ENCODE data around the gene HACD3.

HACD3 gene

GRCh38 chr15:65518633-65519285 is 11.5 kb upstream of the HACD3 start:
- Histone ChIP-seq H2BK5ac (ENCODE audit: low read length) (no peak overlapping the region), H3K4ac (ENCODE audit: low read length) (no peak overlapping the region), H2BK12ac (ENCODE audit: low read length) (no peak overlapping the region), H4K91ac (ENCODE audit: low read depth, low read length, poor library complexity) (no peak overlapping the region), H3K18ac (ENCODE audit: low read length) (no peak overlapping the region), H4K8ac (ENCODE audit: low read depth, low read length) (no peak overlapping the region), H2BK15ac (ENCODE audit: low read length) (no peak overlapping the region), H3K27me3 (ENCODE audit: control insufficient read depth in 3 of 3, insufficient read depth in 3 of 3, low read depth in 1 of 3, low read length in 3 of 3) (no peaks in the 10 kb centered on the region), H3K14ac (ENCODE audit: low read length) (no peak overlapping the region), H3K9me3 (replicated peaks in 1 of 2; ENCODE audit: control insufficient read depth in 2 of 2, insufficient read depth in 1 of 2, low read depth in 1 of 2, low read length in 2 of 2) (no peaks in the 10 kb centered on the region), H2AK5ac (ENCODE audit: low read depth, low read length) (no peak overlapping the region), H3K27ac (replicated peaks; ENCODE audit: low read length) (no peak overlapping the region), H3K4me2 (ENCODE audit: insufficient read depth, low read length, poor library complexity, severe bottlenecking) (no peak overlapping the region), H2BK120ac (ENCODE audit: low read depth, low read length) (no peak overlapping the region), H3K36me3 (replicated peaks in 1 of 2; ENCODE audit: control insufficient read depth in 2 of 2, insufficient read depth in 2 of 2, low read length in 2 of 2) (peaks cover 4 to 18% of the 10 kb centered on the region in 2 donors), H3K9ac (ENCODE audit: low read depth, low read length, poor library complexity) (no peak overlapping the region), H2AFZ (ENCODE audit: low read length) (no peak overlapping the region), H3K4me1 (ENCODE audit: control insufficient read depth in 2 of 2, insufficient read depth in 1 of 2, low read depth in 1 of 2, low read length in 2 of 2) (peaks cover 7% of the 10 kb centered on the region in 2 donors), H3K23ac (ENCODE audit: low read depth, low read length, poor library complexity) (no peak overlapping the region), H3K79me1 (ENCODE audit: low read depth, low read length) (peaks cover 8% of the 10 kb centered on the region), H3K4me3 (ENCODE audit: low read length in 2 of 2) (no peak overlapping the region)
- DNase-seq (ENCODE audit: low spot score), result no peak
- no CpG with 5 or more reads among the region's 4 CpGs for WGBS, 2 donors (ENCODE audit: extremely low coverage in 2 of 2, insufficient read length in 2 of 2, insufficient replicate concordance in 1 of 2)

DNA sequence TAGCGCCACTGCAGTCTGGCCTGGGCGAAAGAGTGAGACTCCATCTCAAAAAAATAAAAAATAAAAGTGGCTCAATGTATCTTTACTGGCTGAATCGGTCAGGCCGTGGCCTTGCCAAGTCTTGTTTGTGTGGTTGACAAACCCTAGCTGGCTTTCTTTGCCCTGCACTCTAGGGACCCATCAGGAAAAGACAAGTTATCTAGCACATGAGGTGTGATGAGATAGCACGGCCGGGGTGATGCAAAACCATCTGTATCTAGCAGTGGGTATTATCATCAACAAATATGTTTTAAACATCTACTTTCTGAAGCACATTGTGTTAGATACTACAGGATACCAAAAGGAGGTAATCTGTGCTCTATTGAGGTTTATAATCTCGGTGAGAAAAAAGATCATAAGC is 8.9 kb upstream of the HACD3 start:
- no peak overlapping the region for H4K8ac ChIP-seq (ENCODE audit: low read depth, low read length)
- H3K9ac ChIP-seq (ENCODE audit: low read depth, low read length, poor library complexity), result no peak overlapping the region
- H3K79me1 ChIP-seq (ENCODE audit: low read depth, low read length), result peaks cover 8% of the 10 kb centered on the region
- H3K27me3 ChIP-seq (ENCODE audit: control insufficient read depth in 3 of 3, insufficient read depth in 3 of 3, low read depth in 1 of 3, low read length in 3 of 3), result no peaks in the 10 kb centered on the region
- no peak overlapping the region for H2AFZ ChIP-seq (ENCODE audit: low read length)
- no peak overlapping the region for H2BK5ac ChIP-seq (ENCODE audit: low read length)
- H3K4ac ChIP-seq (ENCODE audit: low read length), result no peak overlapping the region
- no peak overlapping the region for H2AK5ac ChIP-seq (ENCODE audit: low read depth, low read length)
- WGBS, 2 donors (ENCODE audit: extremely low coverage in 2 of 2, insufficient read length in 2 of 2, insufficient replicate concordance in 1 of 2), result no CpG with 5 or more reads among the region's 7 CpGs
- H3K9me3 ChIP-seq (replicated peaks in 1 of 2; ENCODE audit: control insufficient read depth in 2 of 2, insufficient read depth in 1 of 2, low read depth in 1 of 2, low read length in 2 of 2), result no peaks in the 10 kb centered on the region
- no peak overlapping the region for H3K14ac ChIP-seq (ENCODE audit: low read length)
- H3K4me1 ChIP-seq (ENCODE audit: control insufficient read depth in 2 of 2, insufficient read depth in 1 of 2, low read depth in 1 of 2, low read length in 2 of 2), result peaks cover 4 to 6% of the 10 kb centered on the region in 2 donors
- no peak overlapping the region for H3K27ac ChIP-seq (replicated peaks; ENCODE audit: low read length)
- H3K4me2 ChIP-seq (ENCODE audit: insufficient read depth, low read length, poor library complexity, severe bottlenecking), result no peak overlapping the region
- no peaks in the 10 kb centered on the region for H3K36me3 ChIP-seq (replicated peaks in 1 of 2; ENCODE audit: control insufficient read depth in 2 of 2, insufficient read depth in 2 of 2, low read length in 2 of 2)
- no peak overlapping the region for H3K4me3 ChIP-seq (ENCODE audit: low read length in 2 of 2)
- no peak overlapping the region for H3K23ac ChIP-seq (ENCODE audit: low read depth, low read length, poor library complexity)
- no peak overlapping the region for H4K91ac ChIP-seq (ENCODE audit: low read depth, low read length, poor library complexity)
- H2BK15ac ChIP-seq (ENCODE audit: low read length), result no peak overlapping the region
- DNase-seq (ENCODE audit: low spot score), result no peak
- no peak overlapping the region for H2BK120ac ChIP-seq (ENCODE audit: low read depth, low read length)
- no peak overlapping the region for H2BK12ac ChIP-seq (ENCODE audit: low read length)
- no peak overlapping the region for H3K18ac ChIP-seq (ENCODE audit: low read length)

- DNase-seq (ENCODE audit: low spot score), result no peak
- H4K8ac ChIP-seq (ENCODE audit: low read depth, low read length), result no peak overlapping the region
- H3K4ac ChIP-seq (ENCODE audit: low read length), result no peak overlapping the region
- H3K9ac ChIP-seq (ENCODE audit: low read depth, low read length, poor library complexity), result no peak overlapping the region
- H3K18ac ChIP-seq (ENCODE audit: low read length), result no peak overlapping the region
- H2BK15ac ChIP-seq (ENCODE audit: low read length), result no peak overlapping the region
- no peak overlapping the region for H3K14ac ChIP-seq (ENCODE audit: low read length)
- no peaks in the 10 kb centered on the region for H3K9me3 ChIP-seq (replicated peaks in 1 of 2; ENCODE audit: control insufficient read depth in 2 of 2, insufficient read depth in 1 of 2, low read depth in 1 of 2, low read length in 2 of 2)
- no peak overlapping the region for H2AK5ac ChIP-seq (ENCODE audit: low read depth, low read length)
- no peak overlapping the region for H2BK5ac ChIP-seq (ENCODE audit: low read length)
- H3K27ac ChIP-seq (replicated peaks; ENCODE audit: low read length), result no peak overlapping the region
- no peak overlapping the region for H3K4me2 ChIP-seq (ENCODE audit: insufficient read depth, low read length, poor library complexity, severe bottlenecking)
- H3K23ac ChIP-seq (ENCODE audit: low read depth, low read length, poor library complexity), result no peak overlapping the region
- H2AFZ ChIP-seq (ENCODE audit: low read length), result no peak overlapping the region
- no peak overlapping the region for H3K4me3 ChIP-seq (ENCODE audit: low read length in 2 of 2)
- H3K27me3 ChIP-seq (ENCODE audit: control insufficient read depth in 3 of 3, insufficient read depth in 3 of 3, low read depth in 1 of 3, low read length in 3 of 3), result no peaks in the 10 kb centered on the region
- no peak overlapping the region for H2BK12ac ChIP-seq (ENCODE audit: low read length)
- H3K4me1 ChIP-seq (ENCODE audit: control insufficient read depth in 2 of 2, insufficient read depth in 1 of 2, low read depth in 1 of 2, low read length in 2 of 2), result no peaks in the 10 kb centered on the region
- H2BK120ac ChIP-seq (ENCODE audit: low read depth, low read length), result no peak overlapping the region
- H3K79me1 ChIP-seq (ENCODE audit: low read depth, low read length), result no peaks in the 10 kb centered on the region
- no CpG with 5 or more reads among the region's 10 CpGs for WGBS, 2 donors (ENCODE audit: extremely low coverage in 2 of 2, insufficient read length in 2 of 2, insufficient replicate concordance in 1 of 2)
- no peak overlapping the region for H4K91ac ChIP-seq (ENCODE audit: low read depth, low read length, poor library complexity)
- H3K36me3 ChIP-seq (replicated peaks in 1 of 2; ENCODE audit: control insufficient read depth in 2 of 2, insufficient read depth in 2 of 2, low read length in 2 of 2), result no peaks in the 10 kb centered on the region
Measured at GRCh38 chr15:65524226-65524625, 6.0 kb upstream of the HACD3 start.

- Histone ChIP-seq H3K4me2 (ENCODE audit: insufficient read depth, low read length, poor library complexity, severe bottlenecking) (no peak overlapping the region), H3K23ac (ENCODE audit: low read depth, low read length, poor library complexity) (no peak overlapping the region), H2AK5ac (ENCODE audit: low read depth, low read length) (no peak overlapping the region), H3K27ac (replicated peaks; ENCODE audit: low read length) (no peak overlapping the region), H3K4me1 (ENCODE audit: control insufficient read depth in 2 of 2, insufficient read depth in 1 of 2, low read depth in 1 of 2, low read length in 2 of 2) (peaks cover 2 to 3% of the 10 kb centered on the region in 2 donors), H2AFZ (ENCODE audit: low read length) (no peak overlapping the region), H3K9ac (ENCODE audit: low read depth, low read length, poor library complexity) (no peak overlapping the region), H2BK5ac (ENCODE audit: low read length) (no peak overlapping the region), H3K14ac (ENCODE audit: low read length) (no peak overlapping the region), H3K27me3 (ENCODE audit: control insufficient read depth in 3 of 3, insufficient read depth in 3 of 3, low read depth in 1 of 3, low read length in 3 of 3) (no peaks in the 10 kb centered on the region), H3K4me3 (ENCODE audit: low read length in 2 of 2) (no peak overlapping the region), H4K8ac (ENCODE audit: low read depth, low read length) (no peak overlapping the region), H2BK15ac (ENCODE audit: low read length) (no peak overlapping the region), H3K18ac (ENCODE audit: low read length) (no peak overlapping the region), H2BK120ac (ENCODE audit: low read depth, low read length) (no peak overlapping the region), H3K4ac (ENCODE audit: low read length) (no peak overlapping the region), H3K36me3 (replicated peaks in 1 of 2; ENCODE audit: control insufficient read depth in 2 of 2, insufficient read depth in 2 of 2, low read length in 2 of 2) (no peaks in the 10 kb centered on the region), H3K9me3 (replicated peaks in 1 of 2; ENCODE audit: control insufficient read depth in 2 of 2, insufficient read depth in 1 of 2, low read depth in 1 of 2, low read length in 2 of 2) (no peaks in the 10 kb centered on the region), H4K91ac (ENCODE audit: low read depth, low read length, poor library complexity) (no peak overlapping the region), H2BK12ac (ENCODE audit: low read length) (no peak overlapping the region), H3K79me1 (ENCODE audit: low read depth, low read length) (peaks cover under 1% of the 10 kb centered on the region)
- DNase-seq (ENCODE audit: low spot score), result no peak
- no CpG with 5 or more reads among the region's 1 CpG for WGBS, 2 donors (ENCODE audit: extremely low coverage in 2 of 2, insufficient read length in 2 of 2, insufficient replicate concordance in 1 of 2)
Measured at GRCh38 chr15:65525622-65526021, 4.6 kb upstream of the HACD3 start.
